ENCODE data around the gene USP2. TPM values are rescaled to one million over a fixed set of nuclear protein-coding genes. Genes with fewer than 3 reads are reported as not detected.
A peak's percentile ranks its signal among the peaks of the same experiment; 100 is the strongest.

The USP2 gene
- total RNA-seq, 3 donors from 2014 or later, result 16.9 to 84.3 (median 26.7) TPM

DNA sequence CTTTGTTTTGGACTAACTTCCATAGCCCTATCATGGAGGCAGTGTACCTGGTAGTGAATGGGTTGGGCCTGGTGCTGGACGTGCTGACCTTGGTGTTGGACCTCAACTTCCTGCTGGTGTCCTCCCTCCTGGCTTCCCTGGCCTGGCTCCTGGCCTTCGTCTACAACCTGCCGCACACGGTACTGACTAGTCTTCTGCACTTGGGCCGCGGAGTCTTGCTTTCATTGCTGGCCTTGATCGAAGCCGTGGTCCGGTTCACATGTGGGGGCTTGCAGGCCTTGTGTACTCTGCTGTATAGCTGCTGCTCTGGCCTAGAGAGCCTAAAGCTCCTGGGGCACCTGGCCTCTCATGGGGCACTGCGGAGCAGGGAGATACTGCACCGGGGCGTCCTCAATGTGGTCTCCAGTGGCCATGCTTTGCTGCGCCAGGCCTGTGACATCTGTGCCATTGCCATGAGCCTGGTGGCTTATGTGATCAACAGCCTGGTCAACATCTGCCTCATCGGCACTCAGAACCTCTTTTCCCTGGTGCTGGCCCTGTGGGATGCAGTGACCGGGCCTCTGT lies 46.3 kb downstream of the USP2 start:
- Histone ChIP-seq H3K9me3 (no peaks in the 10 kb centered on the region), H3K4me1 (ENCODE audit: low read depth) (peaks cover 16% of the 10 kb centered on the region), H3K4me3 (no peak overlapping the region), H3K36me3 (ENCODE audit: low read depth) (no peaks in the 10 kb centered on the region)
- intact Hi-C loops (cut with DNase I, micrococcal nuclease), result no loop called here
- TF ChIP-seq, protein P1, sequence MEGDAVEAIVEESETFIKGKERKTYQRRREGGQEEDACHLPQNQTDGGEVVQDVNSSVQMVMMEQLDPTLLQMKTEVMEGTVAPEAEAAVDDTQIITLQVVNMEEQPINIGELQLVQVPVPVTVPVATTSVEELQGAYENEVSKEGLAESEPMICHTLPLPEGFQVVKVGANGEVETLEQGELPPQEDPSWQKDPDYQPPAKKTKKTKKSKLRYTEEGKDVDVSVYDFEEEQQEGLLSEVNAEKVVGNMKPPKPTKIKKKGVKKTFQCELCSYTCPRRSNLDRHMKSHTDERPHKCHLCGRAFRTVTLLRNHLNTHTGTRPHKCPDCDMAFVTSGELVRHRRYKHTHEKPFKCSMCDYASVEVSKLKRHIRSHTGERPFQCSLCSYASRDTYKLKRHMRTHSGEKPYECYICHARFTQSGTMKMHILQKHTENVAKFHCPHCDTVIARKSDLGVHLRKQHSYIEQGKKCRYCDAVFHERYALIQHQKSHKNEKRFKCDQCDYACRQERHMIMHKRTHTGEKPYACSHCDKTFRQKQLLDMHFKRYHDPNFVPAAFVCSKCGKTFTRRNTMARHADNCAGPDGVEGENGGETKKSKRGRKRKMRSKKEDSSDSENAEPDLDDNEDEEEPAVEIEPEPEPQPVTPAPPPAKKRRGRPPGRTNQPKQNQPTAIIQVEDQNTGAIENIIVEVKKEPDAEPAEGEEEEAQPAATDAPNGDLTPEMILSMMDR (IDR thresholded peaks at IDR 0.05), result no peak
- ATAC-seq, result no peak
- peak in 2 of 3 donors; percentile 39 to 55 for DNase-seq

DNA sequence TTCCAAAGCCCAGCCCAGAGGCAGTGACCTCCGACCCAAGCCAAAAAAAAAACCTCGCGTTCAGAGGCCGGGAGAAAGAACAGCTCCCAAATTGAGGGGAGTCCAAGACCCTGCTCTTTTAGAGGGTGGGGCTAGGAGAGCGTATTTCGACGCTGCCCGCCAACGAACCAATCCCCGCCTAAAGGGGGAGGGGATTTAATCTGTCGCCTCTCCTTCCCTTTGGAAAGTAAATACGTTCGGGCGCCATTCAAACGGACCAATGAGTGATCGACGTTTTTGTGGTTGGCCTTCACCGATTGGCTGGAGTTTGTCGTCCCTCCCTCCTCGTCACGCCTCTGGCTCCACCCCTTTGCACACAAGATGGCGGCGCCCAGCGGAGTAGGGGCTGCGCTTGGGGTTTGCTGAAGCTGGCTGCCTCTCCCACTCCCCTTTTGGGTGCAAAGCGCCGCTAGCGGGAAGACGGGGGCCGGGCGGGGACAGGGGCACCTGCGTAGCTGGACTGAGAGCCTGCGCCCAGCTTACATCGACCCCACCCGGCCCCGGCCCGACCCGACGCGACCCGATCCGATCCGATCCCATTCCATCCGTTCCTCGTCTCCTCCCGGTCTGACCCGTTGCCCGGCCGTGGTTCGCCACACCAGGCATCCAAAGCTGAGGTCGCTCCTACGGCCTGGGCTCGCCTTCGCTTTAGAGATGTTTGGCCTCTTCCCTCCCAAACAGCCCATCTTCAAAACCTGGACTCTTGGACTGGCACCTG lies 47.1 kb downstream of the USP2 start, which contains the start of gene RNF26:
Gene RNF26, plus strand, starts transcription at position 354 of the 757 bp plus-strand sequence. CDS start 596 bp downstream, outside the sequence.
- H3K36me3 ChIP-seq (ENCODE audit: low read depth), result no peaks in the 10 kb centered on the region
- DNase-seq, result peak; percentile 90 to 98 (median 94)
- peaks cover 10% of the 10 kb centered on the region for H3K4me1 ChIP-seq (ENCODE audit: low read depth)
- TF ChIP-seq, protein P1 (IDR thresholded peaks at IDR 0.05), result no peak
- peak within 1 kb of the TSS; percentile 73 for H3K4me3 ChIP-seq
- intact Hi-C loops (cut with DNase I, micrococcal nuclease), result no loop called here
- H3K9me3 ChIP-seq, result no peaks in the 10 kb centered on the region
- ATAC-seq, result peak; percentile 98

DNA sequence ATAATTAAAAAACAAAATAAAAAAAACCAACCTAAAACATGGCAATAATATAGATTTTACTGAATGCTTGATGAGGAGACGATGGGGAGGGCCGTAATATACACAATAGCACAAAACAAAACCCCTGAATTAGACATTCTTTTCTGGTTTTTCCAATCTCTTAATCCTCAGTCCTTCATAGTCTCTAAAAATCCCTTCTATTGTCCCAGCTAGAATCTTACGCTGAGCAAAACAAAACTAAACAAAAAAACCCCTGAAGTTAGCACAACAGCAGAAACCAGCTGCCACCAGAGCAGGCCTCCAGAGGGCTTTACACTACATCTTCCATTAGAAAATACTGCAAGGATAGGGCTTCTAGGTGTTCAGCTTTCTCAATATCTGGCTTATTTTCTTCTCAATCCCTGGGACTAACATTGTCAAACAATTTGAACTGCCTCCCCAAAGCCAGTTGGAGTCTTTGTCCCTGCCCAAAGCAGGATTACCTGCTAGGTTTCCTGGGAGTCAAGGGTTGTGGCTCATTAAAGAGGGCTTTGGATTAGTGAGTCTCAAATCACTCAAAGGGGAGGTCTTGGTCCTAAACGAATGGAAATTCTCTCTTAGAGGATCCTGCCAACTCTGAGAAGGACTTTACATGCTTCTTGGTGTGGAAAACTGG lies 49.3 kb downstream of the USP2 start:
- peaks cover 10% of the 10 kb centered on the region for H3K4me1 ChIP-seq (ENCODE audit: low read depth)
- no peaks in the 10 kb centered on the region for H3K9me3 ChIP-seq
- ATAC-seq (no peak), DNase-seq (peak in 1 of 3 donors; percentile 1)
- no peak overlapping the region for H3K4me3 ChIP-seq
- TF ChIP-seq, protein P1 (IDR thresholded peaks at IDR 0.05), result no peak
- intact Hi-C loops (cut with DNase I, micrococcal nuclease), result no loop called here
- H3K36me3 ChIP-seq (ENCODE audit: low read depth), result no peaks in the 10 kb centered on the region

DNA sequence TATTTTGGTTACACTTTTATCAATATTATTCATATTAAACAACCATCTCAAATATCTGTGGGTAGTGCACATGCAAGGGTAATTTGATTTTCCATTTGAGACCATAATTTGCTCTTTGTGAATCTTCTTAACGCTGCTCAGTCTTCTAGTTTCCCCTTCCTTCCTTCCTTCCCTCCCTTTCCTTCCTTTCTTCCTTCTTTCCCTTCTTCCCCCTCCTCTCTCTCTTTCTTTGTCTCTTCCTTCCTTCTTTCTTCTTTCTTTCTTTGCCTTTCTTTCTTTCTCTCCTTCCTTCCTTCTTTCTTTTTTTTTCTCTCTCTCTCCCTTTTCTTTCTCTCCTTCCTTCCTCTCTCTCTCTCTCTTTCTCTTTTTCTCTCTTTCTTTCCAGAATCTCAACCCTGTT lies 51.3 kb downstream of the USP2 start:
- H3K4me3 ChIP-seq, result no peak overlapping the region
- peaks cover 5% of the 10 kb centered on the region for H3K4me1 ChIP-seq (ENCODE audit: low read depth)
- TF ChIP-seq, protein P1 (IDR thresholded peaks at IDR 0.05), result no peak
- DNase-seq, result no peak
- intact Hi-C loops (cut with DNase I, micrococcal nuclease), result no loop called here
- H3K36me3 ChIP-seq (ENCODE audit: low read depth), result no peaks in the 10 kb centered on the region
- H3K9me3 ChIP-seq, result no peaks in the 10 kb centered on the region
- no peak for ATAC-seq

DNA sequence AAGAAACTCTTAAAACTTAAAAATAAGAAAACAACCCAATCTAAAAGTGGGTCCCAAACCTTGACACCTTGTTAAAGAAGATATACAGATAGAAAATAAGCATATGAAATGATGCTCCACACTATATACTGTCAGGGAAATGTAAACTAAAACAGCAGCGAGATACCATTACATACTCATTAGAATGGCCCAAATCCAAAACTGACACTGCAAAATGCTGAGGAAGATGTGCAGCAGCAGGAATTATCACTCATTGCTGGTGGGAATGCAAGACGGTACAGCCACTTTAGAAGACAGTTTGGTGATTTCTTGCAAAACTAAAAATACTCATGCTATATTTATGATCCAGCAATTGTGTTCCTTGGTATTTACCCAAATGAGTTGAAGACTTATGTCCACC lies 52.2 kb downstream of the USP2 start:
- H3K9me3 ChIP-seq, result no peaks in the 10 kb centered on the region
- intact Hi-C loops (cut with DNase I, micrococcal nuclease), result loop anchor here in 1 of 2 donors (10.0 kb wide), 1 partner anchor 125 kb away; the partner anchor contains the start of gene CBL
- H3K36me3 ChIP-seq (ENCODE audit: low read depth), result no peaks in the 10 kb centered on the region
- DNase-seq (no peak), ATAC-seq (no peak)
- no peaks in the 10 kb centered on the region for H3K4me1 ChIP-seq (ENCODE audit: low read depth)
- TF ChIP-seq, protein P1 (IDR thresholded peaks at IDR 0.05), result no peak
- H3K4me3 ChIP-seq, result no peak overlapping the region

Data from mucosa of descending colon (tissue), 3 donors.